Measurements from ENCODE around the gene CHCHD1. TPM values are rescaled to one million over a fixed set of nuclear protein-coding genes. Genes with fewer than 3 reads are reported as not detected.

CHCHD1 gene
- polyA plus RNA-seq, 2 of the 4 experiments (the other 2 are of a cell fraction) = 75.4 to 80.6 TPM

GRCh38 chr10:73758704-73759511 is 22.9 kb upstream of the CHCHD1 start:
- FAIRE-seq = no peak
- POLR2A ChIA-PET = interaction anchor here (1.2 kb wide), 1 partner anchor 14 kb away, joined by 3 read pairs; no protein-coding TSS in a partner anchor
- H3K4me1 ChIP-seq = peaks cover 14% of the 10 kb centered on the region; the same call in 2 of the 3 replicates
- no peak overlapping the region for H3K27ac ChIP-seq
- no peak overlapping the region for H3K4me3 ChIP-seq
- DNase-seq (ENCODE audit: low read depth in 1 of 2, low spot score in 1 of 2) = no peak
- CTCF ChIA-PET = interaction anchor here (1.2 to 1.5 kb wide), 2 partner anchors 9 to 13 kb away, joined by 4 to 6 read pairs; a partner anchor contains a TSS
- no peak overlapping the region for H3K4me2 ChIP-seq
- no peak for ATAC-seq
- TF ChIP-seq, protein P1, sequence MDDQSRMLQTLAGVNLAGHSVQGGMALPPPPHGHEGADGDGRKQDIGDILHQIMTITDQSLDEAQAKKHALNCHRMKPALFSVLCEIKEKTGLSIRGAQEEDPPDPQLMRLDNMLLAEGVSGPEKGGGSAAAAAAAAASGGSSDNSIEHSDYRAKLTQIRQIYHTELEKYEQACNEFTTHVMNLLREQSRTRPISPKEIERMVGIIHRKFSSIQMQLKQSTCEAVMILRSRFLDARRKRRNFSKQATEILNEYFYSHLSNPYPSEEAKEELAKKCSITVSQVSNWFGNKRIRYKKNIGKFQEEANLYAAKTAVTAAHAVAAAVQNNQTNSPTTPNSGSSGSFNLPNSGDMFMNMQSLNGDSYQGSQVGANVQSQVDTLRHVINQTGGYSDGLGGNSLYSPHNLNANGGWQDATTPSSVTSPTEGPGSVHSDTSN (IDR thresholded peaks at IDR 0.05) = no peak
- TF ChIP-seq RARB (CRISPR knock-in tag; IDR thresholded peaks at IDR 0.05) = no peak
- no peak for TF ChIP-seq RCOR1 (IDR thresholded peaks at IDR 0.05; ENCODE audit: low read depth, low read length)
- TF ChIP-seq GATA3 (IDR thresholded peaks at IDR 0.05; ENCODE audit: borderline replicate concordance) = no peak
- WGBS (ENCODE audit: missing lambda C conversion rate) = 92% methylated on average over 9 of the region's 9 CpGs
- H3K9me3 ChIP-seq = no peaks in the 10 kb centered on the region

GRCh38 chr10:73759512-73760115 is 22.2 kb upstream of the CHCHD1 start:
- ChIA-PET CTCF (interaction anchor here (0.7 to 1.5 kb wide), 3 partner anchors 9 to 43 kb away, joined by 3 to 6 read pairs (median 4); a partner anchor contains a TSS), POLR2A (no interaction called here)
- no peak for DNase-seq (ENCODE audit: low read depth in 1 of 2, low spot score in 1 of 2)
- Histone ChIP-seq H3K4me2 (no peak overlapping the region), H3K9me3 (no peaks in the 10 kb centered on the region), H3K4me1 (peaks cover 14% of the 10 kb centered on the region; the same call in 2 of the 3 replicates), H3K27ac (no peak overlapping the region), H3K4me3 (no peak overlapping the region)
- 88% methylated on average over 5 of the region's 5 CpGs for WGBS (ENCODE audit: missing lambda C conversion rate)
- no peak for TF ChIP-seq KDM1A (IDR thresholded peaks at IDR 0.05; ENCODE audit: low read depth)
- TF ChIP-seq, protein P2, sequence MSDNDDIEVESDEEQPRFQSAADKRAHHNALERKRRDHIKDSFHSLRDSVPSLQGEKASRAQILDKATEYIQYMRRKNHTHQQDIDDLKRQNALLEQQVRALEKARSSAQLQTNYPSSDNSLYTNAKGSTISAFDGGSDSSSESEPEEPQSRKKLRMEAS (IDR thresholded peaks at IDR 0.05) = no peak
- FAIRE-seq = no peak
- no peak for ATAC-seq

DNA sequence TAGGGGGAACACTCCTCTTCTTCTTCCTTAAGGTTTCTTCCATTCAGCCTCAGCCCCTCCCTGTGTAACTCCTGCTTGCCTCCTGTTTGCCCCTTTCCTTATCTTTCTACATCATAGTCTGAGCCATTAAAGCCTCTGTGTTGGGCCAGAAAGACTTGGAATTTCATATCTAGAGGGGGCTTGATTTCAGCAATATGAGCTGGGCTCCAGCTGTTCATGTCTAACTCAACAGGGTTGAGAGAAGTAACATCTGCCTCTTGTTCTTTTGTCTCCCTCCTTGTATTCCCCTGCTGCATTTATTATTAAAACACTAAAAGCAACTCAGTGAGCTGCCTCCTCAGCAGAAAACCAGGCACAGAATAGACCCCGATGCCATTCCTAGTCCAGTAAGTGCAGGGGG is 20.1 kb upstream of the CHCHD1 start:
- ATAC-seq (no peak), FAIRE-seq (no peak), DNase-seq (ENCODE audit: low read depth in 1 of 2, low spot score in 1 of 2) (no peak)
- ChIA-PET POLR2A (interaction anchor here (1.2 kb wide), 1 partner anchor 10 kb away, joined by 4 read pairs; a partner anchor contains a TSS), CTCF (interaction anchor here (0.6 to 1.1 kb wide), 2 partner anchors 9 to 11 kb away, joined by 3 to 4 read pairs; no protein-coding TSS in a partner anchor)
- WGBS (ENCODE audit: missing lambda C conversion rate) = 95% methylated on average over 1 of the region's 1 CpG
- no peak overlapping the region for H3K27ac ChIP-seq
- H3K4me2 ChIP-seq = no peak overlapping the region
- H3K4me3 ChIP-seq = no peak overlapping the region
- H3K4me1 ChIP-seq = peaks cover 14% of the 10 kb centered on the region; the same call in 2 of the 3 replicates
- no peak for TF ChIP-seq MAFK (IDR thresholded peaks at IDR 0.05; ENCODE audit: partially characterized antibody)
- TF ChIP-seq ZFP36 (IDR thresholded peaks at IDR 0.05; ENCODE audit: borderline replicate concordance, partially characterized antibody) = no peak
- TF ChIP-seq REST (IDR thresholded peaks at IDR 0.05) = no peak
- no peak for TF ChIP-seq ZSCAN20 (CRISPR knock-in tag; IDR thresholded peaks at IDR 0.05)
- no peak for TF ChIP-seq NFE2L2 (conservative IDR thresholded peaks at IDR 0.05; ENCODE audit: low read length)
- TF ChIP-seq SMC3 (IDR thresholded peaks at IDR 0.05) = no peak
- no peak for TF ChIP-seq HMGXB4 (CRISPR knock-in tag; IDR thresholded peaks at IDR 0.05; ENCODE audit: borderline replicate concordance)
- no peak for TF ChIP-seq ESRRA (IDR thresholded peaks at IDR 0.05; ENCODE audit: borderline replicate concordance, low read length)
- no peak for TF ChIP-seq HOXB5 (CRISPR knock-in tag; IDR thresholded peaks at IDR 0.05)
- TF ChIP-seq RNF2 (IDR thresholded peaks at IDR 0.05; ENCODE audit: borderline replicate concordance, low read depth) = no peak
- no peak for TF ChIP-seq CBX8 (IDR thresholded peaks at IDR 0.05)
- TF ChIP-seq JUNB (IDR thresholded peaks at IDR 0.05) = no peak
- TF ChIP-seq, protein P3, sequence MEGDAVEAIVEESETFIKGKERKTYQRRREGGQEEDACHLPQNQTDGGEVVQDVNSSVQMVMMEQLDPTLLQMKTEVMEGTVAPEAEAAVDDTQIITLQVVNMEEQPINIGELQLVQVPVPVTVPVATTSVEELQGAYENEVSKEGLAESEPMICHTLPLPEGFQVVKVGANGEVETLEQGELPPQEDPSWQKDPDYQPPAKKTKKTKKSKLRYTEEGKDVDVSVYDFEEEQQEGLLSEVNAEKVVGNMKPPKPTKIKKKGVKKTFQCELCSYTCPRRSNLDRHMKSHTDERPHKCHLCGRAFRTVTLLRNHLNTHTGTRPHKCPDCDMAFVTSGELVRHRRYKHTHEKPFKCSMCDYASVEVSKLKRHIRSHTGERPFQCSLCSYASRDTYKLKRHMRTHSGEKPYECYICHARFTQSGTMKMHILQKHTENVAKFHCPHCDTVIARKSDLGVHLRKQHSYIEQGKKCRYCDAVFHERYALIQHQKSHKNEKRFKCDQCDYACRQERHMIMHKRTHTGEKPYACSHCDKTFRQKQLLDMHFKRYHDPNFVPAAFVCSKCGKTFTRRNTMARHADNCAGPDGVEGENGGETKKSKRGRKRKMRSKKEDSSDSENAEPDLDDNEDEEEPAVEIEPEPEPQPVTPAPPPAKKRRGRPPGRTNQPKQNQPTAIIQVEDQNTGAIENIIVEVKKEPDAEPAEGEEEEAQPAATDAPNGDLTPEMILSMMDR (IDR thresholded peaks at IDR 0.05) = no peak
- no peak for TF ChIP-seq SREBF2 (IDR thresholded peaks at IDR 0.05)
- no peaks in the 10 kb centered on the region for H3K9me3 ChIP-seq

All from A549 (cell line).